Adipocyte (in vitro differentiated cells): ENCODE results near the gene CAMTA1.

ENCODE experiments used
- DNase-seq: peaks from one replicate; pipeline ENCODE4 v3.0.0-alpha.2; 2015; ENCODE audit warnings: low read depth
- H3K27me3 ChIP-seq: replicated peaks from 2 replicates; pipeline ENCODE4 v1.7.0; 2013; ENCODE audit warnings: mild to moderate bottlenecking, low read length, moderate library complexity; ENCODE audit not compliant: control insufficient read depth, insufficient read depth
- H3K36me3 ChIP-seq: 2 replicates; pipeline ENCODE4 v1.7.0; 2013; ENCODE audit warnings: low read length, mild to moderate bottlenecking, moderate library complexity; ENCODE audit not compliant: control insufficient read depth, insufficient read depth, severe bottlenecking
- H3K4me1 ChIP-seq: 2 replicates; pipeline ENCODE4 v1.7.0; 2013; ENCODE audit warnings: mild to moderate bottlenecking, low read length, moderate library complexity; ENCODE audit not compliant: control insufficient read depth, insufficient read depth
- H3K4me3 ChIP-seq: 2 replicates; pipeline ENCODE4 v1.7.0; 2013; ENCODE audit warnings: mild to moderate bottlenecking, low read length, moderate library complexity
- H3K9ac ChIP-seq: 2 replicates; pipeline ENCODE4 v1.7.0; 2013; ENCODE audit warnings: mild to moderate bottlenecking, low read length, moderate library complexity
- H3K9me3 ChIP-seq: 2 replicates; pipeline ENCODE4 v1.7.0; 2013; ENCODE audit warnings: mild to moderate bottlenecking, low read length, moderate library complexity; ENCODE audit not compliant: control insufficient read depth

Gene CAMTA1

GRCh38 chr1:6885426-6885825 lies 100.2 kb downstream of the CAMTA1 start:
- Histone ChIP-seq H3K27me3 (no peaks in the 10 kb centered on the region), H3K36me3 (no peaks in the 10 kb centered on the region), H3K4me1 (peaks cover 17% of the 10 kb centered on the region), H3K4me3 (no peak overlapping the region), H3K9ac (no peak overlapping the region), H3K9me3 (no peaks in the 10 kb centered on the region)
- DNase-seq = no peak

GRCh38 chr1:6886523-6886922 lies 101.3 kb downstream of the CAMTA1 start:
- H3K4me1 ChIP-seq = peaks cover 17% of the 10 kb centered on the region

DNA sequence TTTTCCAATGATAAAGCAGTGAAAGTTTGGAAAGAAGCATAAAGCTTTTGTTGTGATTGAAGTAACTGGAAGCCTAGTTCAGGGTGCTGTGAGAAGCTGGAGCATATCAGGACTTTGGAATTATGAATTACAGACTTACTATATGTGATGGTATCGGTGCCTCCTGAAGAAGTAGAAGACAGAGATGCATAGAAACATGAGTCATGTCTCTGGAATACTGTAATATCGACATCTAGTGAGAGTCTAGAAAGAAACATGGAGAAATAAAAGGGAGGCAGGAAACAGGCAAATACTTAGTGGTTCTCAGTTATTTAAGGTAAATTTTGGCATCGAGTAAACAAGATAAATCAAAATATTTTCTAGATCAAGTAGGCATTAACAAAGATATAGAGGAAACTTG lies 103.0 kb downstream of the CAMTA1 start:
- Histone ChIP-seq H3K36me3 (no peaks in the 10 kb centered on the region), H3K9me3 (no peaks in the 10 kb centered on the region), H3K4me1 (peaks cover 17% of the 10 kb centered on the region), H3K27me3 (no peaks in the 10 kb centered on the region), H3K9ac (no peak overlapping the region), H3K4me3 (no peak overlapping the region)
- peak; percentile 55 for DNase-seq

More at GRCh38 chr1:6886523-6886922, 101.3 kb downstream of the CAMTA1 start:
- DNase-seq = no peak
- H3K9ac ChIP-seq = no peak overlapping the region
- H3K4me3 ChIP-seq = no peak overlapping the region
- H3K36me3 ChIP-seq = no peaks in the 10 kb centered on the region
- no peaks in the 10 kb centered on the region for H3K9me3 ChIP-seq
- no peaks in the 10 kb centered on the region for H3K27me3 ChIP-seq

DNA sequence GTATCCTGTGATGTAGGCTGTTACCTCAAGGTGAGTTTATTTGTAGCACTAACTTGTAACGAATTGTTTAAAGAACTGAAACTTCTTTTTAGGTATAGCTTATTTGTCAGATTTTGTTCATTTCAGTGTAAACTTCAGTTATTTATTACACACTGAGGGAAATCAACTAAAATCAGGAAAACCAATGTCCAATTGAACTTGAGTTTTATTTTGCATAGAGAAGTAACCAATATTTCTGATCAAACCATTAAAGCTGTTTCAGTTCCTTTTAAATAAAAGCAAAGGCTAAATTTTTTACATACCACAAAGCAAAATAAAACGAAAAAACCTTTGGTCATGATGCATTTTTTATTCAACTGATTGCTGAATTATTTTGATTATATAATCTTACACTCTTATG lies 103.6 kb downstream of the CAMTA1 start:
- Histone ChIP-seq H3K36me3 (no peaks in the 10 kb centered on the region), H3K27me3 (no peaks in the 10 kb centered on the region), H3K9me3 (no peaks in the 10 kb centered on the region), H3K4me1 (peaks cover 17% of the 10 kb centered on the region), H3K9ac (no peak overlapping the region), H3K4me3 (no peak overlapping the region)
- no peak for DNase-seq

DNA sequence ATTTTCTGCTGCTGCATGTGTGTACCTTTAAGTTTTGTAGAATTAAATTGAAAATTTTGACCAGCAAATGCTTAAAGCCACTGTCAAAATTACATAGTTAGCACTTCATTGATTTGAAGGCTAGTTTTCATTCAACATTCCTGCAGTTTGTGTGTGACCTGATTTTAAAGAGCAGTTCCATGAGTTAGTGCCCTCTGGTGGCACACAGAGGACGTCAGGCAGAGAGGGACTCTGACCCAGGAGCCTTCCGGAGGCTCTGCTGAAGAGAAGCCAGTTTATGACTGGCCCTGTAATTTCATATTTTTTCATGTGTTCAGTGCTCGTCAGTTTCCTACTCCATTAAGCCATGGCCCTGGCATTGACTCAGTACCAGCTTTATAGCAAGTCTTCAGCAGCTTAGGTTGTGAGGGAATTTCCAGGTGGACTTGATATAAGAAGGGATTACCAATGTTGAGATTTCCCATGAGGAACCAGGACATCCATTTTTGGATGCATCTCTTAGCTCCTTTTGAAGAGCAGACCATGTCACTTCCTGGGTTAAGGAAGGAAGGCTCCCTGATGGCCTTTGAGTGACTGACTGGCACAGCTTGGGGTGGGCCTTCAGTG lies 104.7 kb downstream of the CAMTA1 start:
- no peak overlapping the region for H3K4me3 ChIP-seq
- DNase-seq = peak; percentile 85
- H3K36me3 ChIP-seq = no peaks in the 10 kb centered on the region
- no peaks in the 10 kb centered on the region for H3K9me3 ChIP-seq
- peaks cover 10% of the 10 kb centered on the region for H3K4me1 ChIP-seq
- no peaks in the 10 kb centered on the region for H3K27me3 ChIP-seq
- H3K9ac ChIP-seq = no peak overlapping the region

GRCh38 chr1:6890686-6891085 lies 105.4 kb downstream of the CAMTA1 start:
- no peak for DNase-seq
- H3K4me3 ChIP-seq = no peak overlapping the region
- H3K36me3 ChIP-seq = no peaks in the 10 kb centered on the region
- H3K9me3 ChIP-seq = no peaks in the 10 kb centered on the region
- H3K9ac ChIP-seq = no peak overlapping the region
- no peaks in the 10 kb centered on the region for H3K27me3 ChIP-seq
- peaks cover 3% of the 10 kb centered on the region for H3K4me1 ChIP-seq

DNA sequence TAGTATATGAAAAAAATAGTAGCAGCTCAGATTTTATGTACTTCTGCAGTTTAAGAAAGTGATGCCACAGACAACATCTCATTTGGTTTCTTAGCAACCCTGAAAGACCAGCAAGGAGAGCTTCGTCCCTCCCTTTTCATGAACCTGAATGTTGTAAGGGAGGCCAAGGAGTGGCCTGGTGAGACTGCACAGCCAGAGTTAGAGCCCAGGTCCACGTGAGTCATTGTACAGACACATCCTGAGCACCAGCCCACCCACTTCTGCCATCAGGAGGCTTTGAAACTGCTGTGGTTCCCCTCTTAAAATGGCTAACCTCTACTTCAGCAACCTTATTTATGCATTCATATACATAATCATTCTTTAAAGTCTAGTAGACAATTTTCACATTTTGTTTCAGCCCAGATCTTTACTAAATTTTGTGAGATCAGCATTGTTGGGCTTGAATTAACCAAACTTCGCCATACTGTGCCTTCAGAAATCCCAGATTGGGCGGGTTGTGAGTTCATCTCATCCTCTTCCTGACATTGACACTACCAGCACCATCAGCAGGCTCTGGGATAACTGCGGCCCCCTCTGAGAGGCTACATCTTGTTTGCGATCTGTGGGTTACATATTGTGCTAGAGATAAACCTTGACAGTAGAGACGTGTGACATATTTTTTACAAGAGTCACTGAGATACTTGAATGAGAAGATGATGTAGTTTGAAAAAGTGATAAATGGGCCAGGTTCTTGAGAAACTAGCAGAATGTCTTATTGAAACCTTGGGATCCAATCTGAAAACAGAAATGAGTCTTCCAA lies 106.7 kb downstream of the CAMTA1 start:
- H3K9me3 ChIP-seq = no peaks in the 10 kb centered on the region
- no peak for DNase-seq
- no peak overlapping the region for H3K9ac ChIP-seq
- no peaks in the 10 kb centered on the region for H3K27me3 ChIP-seq
- no peak overlapping the region for H3K4me3 ChIP-seq
- H3K36me3 ChIP-seq = no peaks in the 10 kb centered on the region
- H3K4me1 ChIP-seq = peaks cover 2% of the 10 kb centered on the region

- no peak overlapping the region for H3K9ac ChIP-seq
- H3K4me3 ChIP-seq = no peak overlapping the region
- no peaks in the 10 kb centered on the region for H3K27me3 ChIP-seq
- no peaks in the 10 kb centered on the region for H3K36me3 ChIP-seq
- no peaks in the 10 kb centered on the region for H3K9me3 ChIP-seq
- DNase-seq = no peak
- H3K4me1 ChIP-seq = peaks cover 2% of the 10 kb centered on the region
These were observed 108.1 kb downstream of the CAMTA1 start for GRCh38 chr1:6893388-6893787.

- no peak for DNase-seq
- no peaks in the 10 kb centered on the region for H3K27me3 ChIP-seq
- H3K36me3 ChIP-seq = no peaks in the 10 kb centered on the region
- no peak overlapping the region for H3K4me3 ChIP-seq
- H3K9ac ChIP-seq = no peak overlapping the region
- no peaks in the 10 kb centered on the region for H3K4me1 ChIP-seq
- no peaks in the 10 kb centered on the region for H3K9me3 ChIP-seq
These were observed 111.9 kb downstream of the CAMTA1 start for GRCh38 chr1:6897138-6897537.

GRCh38 chr1:6898974-6899539 lies 113.8 kb downstream of the CAMTA1 start:
- peak; percentile 48 for DNase-seq
- H3K4me1 ChIP-seq = no peaks in the 10 kb centered on the region
- no peaks in the 10 kb centered on the region for H3K9me3 ChIP-seq
- H3K27me3 ChIP-seq = no peaks in the 10 kb centered on the region
- no peak overlapping the region for H3K4me3 ChIP-seq
- no peak overlapping the region for H3K9ac ChIP-seq
- H3K36me3 ChIP-seq = no peaks in the 10 kb centered on the region

GRCh38 chr1:6899621-6900020 lies 114.4 kb downstream of the CAMTA1 start:
- H3K9ac ChIP-seq = no peak overlapping the region
- no peaks in the 10 kb centered on the region for H3K9me3 ChIP-seq
- no peaks in the 10 kb centered on the region for H3K4me1 ChIP-seq
- DNase-seq = no peak
- H3K36me3 ChIP-seq = no peaks in the 10 kb centered on the region
- no peak overlapping the region for H3K4me3 ChIP-seq
- no peaks in the 10 kb centered on the region for H3K27me3 ChIP-seq
